GM20431 (cell line): ENCODE measurements around the gene ITPR2.
"Not testable (repeated sequence)": the region's sequence is repeated elsewhere in the genome, so short reads cannot be mapped to it uniquely, and the experiment has no call there.

Experiments
- in situ Hi-C: fragments of 300-500 bp; cut with MseI, MboI; formaldehyde crosslinking; loops from one replicate; pipeline ENCODE4 v1.15.0; 2020; ENCODE audit warnings: low sequenced_read_pairs; ENCODE audit not compliant: unreplicated experiment

The ITPR2 gene

DNA sequence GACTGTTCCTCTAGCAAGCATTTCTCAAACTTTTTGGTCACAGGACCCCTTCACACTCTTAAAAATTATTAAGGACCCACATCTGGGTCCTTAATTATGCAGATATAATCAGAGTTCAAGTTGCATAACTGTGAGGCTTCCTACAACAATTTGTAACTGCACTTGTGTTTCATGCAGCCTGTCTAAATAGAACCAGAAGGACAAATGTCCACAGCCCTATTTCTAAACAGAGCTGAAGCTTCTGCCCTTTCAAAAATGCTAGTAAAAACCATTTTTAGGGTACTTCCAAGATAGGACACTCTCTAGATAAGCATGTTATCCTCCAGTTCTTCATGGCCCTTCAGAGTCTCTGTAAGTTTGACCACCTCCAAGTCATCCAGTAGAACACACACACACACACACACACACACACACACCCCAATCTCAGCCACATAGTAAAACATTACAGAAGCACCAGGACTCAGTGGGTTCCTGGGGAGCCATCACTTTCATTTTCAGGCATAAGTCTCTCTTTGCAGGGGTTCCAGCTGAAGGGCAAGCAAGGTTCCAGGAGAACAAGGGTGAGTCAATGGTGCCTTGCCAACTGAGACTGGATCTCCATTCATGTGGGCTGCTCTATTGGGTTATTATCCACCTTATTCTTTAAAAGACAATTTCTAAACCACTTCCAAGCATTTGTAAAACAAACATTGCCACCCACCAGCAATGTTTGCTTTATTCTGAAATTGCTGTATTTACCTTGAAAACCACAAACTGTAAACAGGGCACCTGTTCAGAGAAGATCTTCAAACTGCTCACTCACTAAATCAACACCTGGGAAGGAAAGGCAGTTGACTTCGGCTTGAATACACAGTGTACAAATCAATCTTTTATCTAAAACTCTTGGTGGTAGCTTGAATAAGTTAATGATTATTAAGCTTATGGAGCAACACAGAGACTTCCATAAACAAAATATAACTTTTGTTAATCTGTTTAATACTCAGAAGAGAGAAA, 64.1 kb downstream of the ITPR2 start:
- in situ Hi-C loops = no loop called here

- in situ Hi-C loops = no loop called here
These were observed 65.1 kb downstream of the ITPR2 start for GRCh38 chr12:26767865-26768264.

DNA sequence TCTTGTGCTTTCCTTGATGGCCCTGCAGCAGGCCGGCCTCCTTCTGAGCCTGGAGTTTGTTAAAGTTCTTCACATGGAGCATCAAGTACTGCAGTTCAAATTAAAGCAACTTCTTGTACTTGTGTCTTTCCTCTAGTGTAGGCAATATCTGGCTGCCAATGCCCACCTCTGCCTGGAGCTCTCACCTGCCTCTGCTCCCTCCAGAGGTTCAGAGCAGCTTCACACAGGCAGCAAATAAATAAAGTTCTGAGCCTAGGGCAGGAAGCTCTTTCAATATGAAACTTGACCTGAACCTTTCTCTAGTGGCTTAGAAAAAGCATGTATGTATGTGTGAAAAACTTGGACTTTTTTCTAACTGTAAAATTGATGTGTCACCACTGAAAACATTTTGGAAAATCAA, 65.9 kb downstream of the ITPR2 start:
- in situ Hi-C loops = no loop called here

- in situ Hi-C loops = no loop called here
These were observed 70.8 kb downstream of the ITPR2 start for GRCh38 chr12:26762186-26762585.

DNA sequence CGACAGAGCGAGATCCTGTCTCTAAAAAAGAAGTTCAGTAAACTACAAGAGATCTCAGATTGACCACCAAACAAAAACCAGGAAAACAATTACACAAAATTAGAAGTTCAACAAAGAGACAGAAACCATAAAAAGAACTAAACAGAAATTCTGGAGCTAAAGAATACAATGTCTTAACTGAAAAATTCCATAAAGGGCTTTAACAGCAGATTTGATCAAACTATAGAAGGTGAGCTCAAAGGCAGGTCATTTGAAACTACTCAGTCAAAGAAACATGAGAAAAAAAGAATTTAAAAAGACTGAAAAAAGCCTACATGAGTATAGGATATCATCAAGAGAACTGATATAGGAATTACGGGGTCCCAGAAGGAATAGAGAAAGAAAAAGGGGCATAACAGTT, 71.2 kb downstream of the ITPR2 start:
- in situ Hi-C loops = no loop called here

DNA sequence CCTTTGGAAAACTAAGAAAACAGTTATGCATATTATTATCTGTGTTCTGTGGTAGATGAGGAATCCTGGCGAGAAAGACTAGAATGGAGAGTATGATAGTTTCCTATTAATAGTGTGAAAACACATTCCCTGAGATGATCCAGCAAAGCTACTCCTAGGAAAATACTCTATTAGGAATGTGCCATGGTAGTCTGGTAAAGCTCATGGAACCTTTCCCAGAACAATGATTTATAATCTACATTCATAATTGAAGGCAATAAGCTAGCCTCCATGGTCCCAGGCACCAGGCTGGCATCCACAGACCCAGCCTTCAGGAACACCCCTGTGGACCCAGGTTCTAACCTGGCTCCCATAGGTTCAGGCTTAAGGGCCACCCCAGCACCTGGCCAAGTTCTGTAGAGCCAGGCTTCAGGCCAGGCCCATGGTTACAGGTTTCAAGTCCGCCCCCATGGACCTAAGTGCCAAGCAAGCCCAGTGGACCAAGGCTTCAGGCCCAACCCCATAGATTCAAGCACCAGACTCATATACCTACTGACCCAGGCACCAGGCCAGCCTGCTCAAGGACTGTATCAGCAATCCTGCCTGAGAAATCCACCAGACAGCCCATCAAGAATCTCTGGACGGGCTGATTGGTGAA, 72.2 kb downstream of the ITPR2 start:
- in situ Hi-C loops = no loop called here

GRCh38 chr12:26755362-26755761, 77.6 kb downstream of the ITPR2 start:
- in situ Hi-C loops = not testable (repeated sequence)

DNA sequence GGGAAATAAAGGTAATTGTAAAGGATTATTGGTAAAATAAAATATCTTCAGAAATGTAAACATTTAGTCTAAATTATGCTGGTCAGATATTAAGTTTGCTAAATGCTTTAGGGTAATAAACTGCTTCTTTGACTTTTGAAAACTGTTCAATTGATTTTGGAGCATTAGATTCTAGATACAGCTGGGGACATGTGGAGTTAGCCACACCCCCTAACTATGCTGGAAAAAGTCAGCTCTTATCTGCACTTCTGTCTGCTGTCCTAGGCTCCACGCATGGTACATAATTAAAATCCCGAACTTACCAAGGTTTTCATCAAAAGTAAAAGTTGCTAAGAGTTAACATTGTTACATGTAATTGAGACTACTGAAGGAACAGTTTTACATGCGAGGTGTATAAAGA, 78.8 kb downstream of the ITPR2 start:
- in situ Hi-C loops = no loop called here

GRCh38 chr12:26751179-26751578, 81.8 kb downstream of the ITPR2 start:
- in situ Hi-C loops = no loop called here

DNA sequence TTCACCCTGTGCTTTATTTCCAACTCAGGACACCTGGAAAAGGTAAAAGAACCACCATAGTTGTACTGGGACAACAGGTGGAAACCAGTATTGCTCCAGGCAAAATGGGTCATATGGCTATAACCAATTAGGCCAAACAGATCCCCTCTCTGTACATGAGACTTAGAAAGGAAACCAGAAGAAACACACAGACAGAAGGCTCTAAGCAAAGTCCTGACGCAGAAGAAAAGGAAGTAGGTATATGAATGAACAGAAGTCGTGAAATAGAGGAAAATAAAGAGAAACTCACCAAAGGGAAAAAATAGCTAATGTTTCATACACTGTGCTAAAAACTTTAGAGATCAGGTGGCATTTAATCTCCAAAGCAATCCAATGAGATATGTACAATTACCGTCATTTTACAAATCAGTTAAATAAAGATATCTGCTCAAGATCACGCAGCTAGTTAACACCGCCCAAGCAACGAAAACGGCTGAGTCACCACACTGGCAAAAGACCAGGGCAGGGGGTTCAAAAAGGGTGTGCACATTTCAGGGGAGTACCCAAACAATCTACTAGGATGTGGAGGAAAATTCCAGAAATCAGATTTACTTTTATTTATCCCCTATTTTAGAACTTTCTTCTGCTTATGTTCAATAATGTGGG, 82.3 kb downstream of the ITPR2 start:
- in situ Hi-C loops = no loop called here

DNA sequence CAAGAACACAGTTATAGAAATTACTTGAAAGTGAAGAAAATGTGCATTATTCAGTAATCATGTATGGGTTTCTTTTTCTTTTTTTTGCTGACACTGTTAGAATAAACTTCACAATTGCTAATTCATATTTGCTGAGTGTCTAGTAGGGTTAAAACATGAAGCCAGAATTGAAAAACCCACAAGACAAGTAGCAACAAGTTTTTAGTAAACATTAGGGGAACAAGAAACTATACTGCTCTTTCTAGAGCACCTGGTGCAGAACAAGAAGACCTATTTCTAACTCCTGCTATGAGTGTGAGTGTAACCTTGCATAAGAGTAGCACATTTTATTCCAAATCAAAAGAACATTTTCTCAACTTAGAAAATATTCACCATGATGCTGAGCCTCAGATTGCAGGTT, 83.2 kb downstream of the ITPR2 start:
- in situ Hi-C loops = no loop called here

GRCh38 chr12:26748741-26749431, 84.1 kb downstream of the ITPR2 start:
- in situ Hi-C loops = no loop called here

DNA sequence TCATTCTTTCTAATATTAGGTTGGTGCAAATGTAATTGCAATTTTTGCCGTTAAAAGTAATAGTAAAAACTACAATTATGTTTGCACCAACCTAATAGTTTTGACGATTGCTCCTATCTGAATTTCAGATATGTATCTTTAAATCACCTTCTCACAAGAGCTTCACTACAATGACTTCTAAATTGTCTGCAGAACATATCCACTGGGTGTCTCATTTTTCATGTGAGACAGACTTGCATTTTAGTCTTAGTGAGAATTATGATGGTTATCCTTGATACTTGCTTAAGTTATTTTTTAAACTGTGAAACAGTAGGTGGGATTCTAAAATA, 84.6 kb downstream of the ITPR2 start:
- in situ Hi-C loops = no loop called here

DNA sequence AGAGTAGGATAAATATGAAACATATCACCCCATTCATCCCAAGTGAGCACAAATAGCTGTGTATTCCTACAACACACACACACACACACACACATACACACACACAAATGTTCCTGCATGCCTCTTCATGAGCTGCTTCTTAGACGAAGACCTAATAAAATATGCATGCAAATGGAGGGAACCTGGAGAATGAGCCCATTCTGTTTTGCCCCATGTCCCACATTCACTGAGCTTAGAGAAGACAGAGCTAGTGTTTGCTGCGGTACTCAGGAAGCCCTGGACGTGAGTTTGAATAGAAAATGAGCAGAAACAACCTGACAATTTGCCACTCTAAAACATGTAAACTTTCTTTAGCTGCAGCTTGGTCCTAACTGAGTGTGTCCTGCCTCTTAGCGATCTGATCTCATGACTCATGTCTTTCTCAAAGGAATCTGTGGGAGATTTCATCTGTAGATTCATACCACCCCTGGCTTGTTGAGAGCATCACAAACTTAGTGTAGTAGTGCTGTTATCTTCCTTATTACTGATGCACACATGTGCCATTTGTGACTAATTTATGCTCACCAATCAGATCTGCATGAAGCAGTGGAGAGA, 86.8 kb downstream of the ITPR2 start:
- in situ Hi-C loops = no loop called here

DNA sequence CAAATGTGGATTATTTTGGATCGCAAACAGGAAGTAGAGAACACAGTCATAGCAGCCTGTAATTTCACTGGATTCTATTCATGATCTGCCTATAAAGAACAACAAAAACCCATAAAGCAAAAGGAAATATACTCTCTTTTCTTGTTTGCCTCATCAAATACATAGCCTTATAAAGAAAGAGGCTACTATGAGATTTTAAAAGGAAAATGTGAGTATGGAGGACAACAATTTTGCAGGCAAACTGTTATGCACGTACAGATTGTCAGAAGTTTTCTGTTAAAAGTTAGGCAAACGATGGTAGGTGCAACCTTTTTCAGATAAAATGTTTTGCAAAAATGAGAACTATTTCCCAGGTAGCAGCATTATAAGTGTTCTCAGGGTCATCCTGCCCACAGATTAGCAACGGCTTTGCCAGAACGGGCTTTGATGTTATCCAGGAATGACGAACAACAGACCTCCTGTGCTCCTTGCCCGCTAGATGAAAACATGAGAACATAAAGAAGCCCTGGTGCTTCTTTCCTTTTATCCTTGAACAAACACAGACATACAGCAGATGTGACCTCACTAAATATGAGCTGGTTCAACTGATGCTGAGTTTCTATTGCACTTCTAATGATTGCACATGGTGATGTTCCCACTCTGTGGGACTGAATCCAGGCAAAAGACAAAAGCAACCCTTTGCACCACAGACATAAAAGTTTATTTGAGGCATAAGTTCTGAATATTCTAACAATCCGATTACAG, 88.1 kb downstream of the ITPR2 start:
- in situ Hi-C loops = no loop called here

DNA sequence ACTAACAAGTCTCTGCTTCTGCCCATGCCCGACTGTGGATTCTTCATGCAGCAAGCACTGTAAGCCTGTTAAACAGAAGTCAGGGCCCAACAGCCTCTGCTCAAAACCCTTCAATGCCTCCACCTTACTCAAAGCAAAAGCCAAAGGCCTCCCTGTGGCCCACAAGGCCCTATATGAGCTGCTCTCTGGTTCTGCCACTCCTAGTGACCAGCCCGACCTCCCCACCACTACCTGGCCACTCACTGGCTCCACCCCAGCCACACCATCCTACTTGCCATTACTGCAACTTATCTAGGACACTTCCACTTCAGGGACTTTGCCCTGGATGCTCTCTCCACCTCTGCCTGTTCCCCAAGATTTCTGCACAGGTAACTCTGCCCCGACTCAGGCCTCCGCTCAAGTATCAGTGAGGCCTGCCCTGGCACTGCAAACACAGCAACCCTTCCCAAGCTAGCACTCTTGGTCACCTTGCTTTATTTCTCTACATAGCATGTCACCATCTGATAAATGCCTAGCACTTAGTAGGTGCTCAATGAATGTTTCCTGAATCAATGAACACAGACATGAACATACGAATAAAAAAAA, 88.9 kb downstream of the ITPR2 start:
- in situ Hi-C loops = no loop called here

DNA sequence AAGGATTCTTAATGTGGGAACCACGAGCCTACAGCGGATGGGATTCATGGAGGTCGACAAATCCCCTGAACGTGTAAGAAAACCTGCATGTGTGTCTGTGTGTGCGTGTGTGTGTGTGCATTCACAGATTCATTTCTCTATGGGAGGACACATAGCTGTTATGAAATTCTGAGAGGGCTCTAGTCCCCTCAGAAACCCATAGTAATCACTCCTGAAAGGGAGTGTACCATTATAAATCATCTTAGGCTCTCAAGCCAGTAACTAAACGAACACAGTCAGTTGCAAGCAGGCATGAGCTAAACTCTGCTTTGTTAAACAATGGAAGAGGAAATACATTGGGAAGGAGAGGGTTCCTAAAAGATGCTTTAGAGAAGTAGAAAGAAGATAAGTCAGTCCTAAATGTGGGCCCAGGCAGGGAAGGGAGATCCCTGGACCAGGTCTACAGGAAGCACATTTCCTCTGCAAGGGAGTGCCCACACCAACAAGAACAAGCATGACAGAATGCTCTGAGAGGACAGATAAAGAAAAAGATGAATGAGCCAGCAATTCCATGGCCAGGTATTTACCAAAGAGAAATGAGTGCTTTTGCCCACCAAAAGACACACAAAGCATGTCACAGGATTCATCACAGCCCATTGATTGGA, 91.3 kb downstream of the ITPR2 start:
- in situ Hi-C loops = no loop called here

- in situ Hi-C loops = no loop called here
These were observed 92.0 kb downstream of the ITPR2 start for GRCh38 chr12:26740991-26741390.

DNA sequence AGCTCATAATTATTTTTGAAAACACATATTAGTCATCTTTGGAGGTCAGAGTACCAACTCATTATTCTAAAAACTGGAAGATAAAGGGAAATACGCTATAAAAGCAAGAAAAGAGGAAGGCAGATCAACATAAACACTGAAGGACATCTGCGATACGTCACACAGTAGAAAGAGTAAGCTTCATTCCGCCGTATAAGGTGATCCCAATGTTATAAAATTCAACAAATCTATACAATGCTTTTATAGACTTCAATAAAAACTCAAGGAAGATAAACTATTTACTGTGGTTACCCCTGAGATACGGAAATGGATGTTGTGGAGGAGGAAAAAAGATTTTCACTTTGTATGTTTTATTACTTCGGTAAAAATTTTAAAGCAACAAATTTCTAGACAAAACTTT, 92.6 kb downstream of the ITPR2 start:
- in situ Hi-C loops = no loop called here
